Uterus (tissue), 2 donors: ENCODE results near the gene C5orf15.

Experiments used
- CTCF ChIP-seq, 4 experiments: fragments of 200-600 bp in 2 of 4; fragments of 450-650 bp in 2 of 4; sonication (generic) in 2 of 4; IDR thresholded peaks; one replicate each; pipeline ENCODE4 v1.5.1; 2016 to 2019; ENCODE audit warnings: antibody characterized with exemption in 4 of 4, mild to moderate bottlenecking in 2 of 4, moderate library complexity in 1 of 4
- POLR2A ChIP-seq, 2 donors: fragments of 450-650 bp; IDR thresholded peaks; one replicate each; pipeline ENCODE4 v1.6.1; 2016; ENCODE audit warnings: antibody characterized with exemption in 2 of 2, mild to moderate bottlenecking in 1 of 2, moderate library complexity in 1 of 2

- TF ChIP-seq POLR2A (IDR thresholded peaks at IDR 0.05), result no peak
- TF ChIP-seq CTCF (IDR thresholded peaks at IDR 0.05), result no peak
Observed at GRCh38 chr5:133998042-133998441, 29.6 kb upstream of the C5orf15 start.
